ENCODE results near the gene NUP43.
"Not testable (repeated sequence)": the region's sequence is repeated elsewhere in the genome, so short reads cannot be mapped to it uniquely, and the experiment has no call there.

The NUP43 gene

GRCh38 chr6:149686230-149686629 is 60.1 kb downstream of the NUP43 start:
- DNase-seq = no peak

GRCh38 chr6:149683256-149683859 is 63.0 kb downstream of the NUP43 start:
- DNase-seq = no peak

DNA sequence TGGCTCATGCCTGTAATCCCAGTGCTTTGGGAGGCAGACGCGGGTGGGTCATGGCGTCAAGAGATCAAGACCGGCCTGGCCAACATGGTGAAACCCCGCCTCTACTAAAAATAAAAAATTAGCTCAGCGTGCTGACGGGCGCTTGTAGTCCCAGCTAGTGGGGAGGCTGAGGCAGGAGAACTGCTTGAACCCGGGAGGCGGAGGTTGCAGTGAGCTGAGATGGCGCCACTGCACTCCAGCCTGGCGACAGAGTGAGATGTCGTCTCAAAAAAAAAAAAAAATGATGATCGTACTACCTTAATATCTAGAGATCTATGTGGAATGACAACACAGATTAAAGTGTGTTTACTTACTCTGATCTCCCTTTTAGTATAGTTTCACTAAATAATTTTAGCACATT is 64.5 kb downstream of the NUP43 start:
- DNase-seq = not testable (repeated sequence)

DNA sequence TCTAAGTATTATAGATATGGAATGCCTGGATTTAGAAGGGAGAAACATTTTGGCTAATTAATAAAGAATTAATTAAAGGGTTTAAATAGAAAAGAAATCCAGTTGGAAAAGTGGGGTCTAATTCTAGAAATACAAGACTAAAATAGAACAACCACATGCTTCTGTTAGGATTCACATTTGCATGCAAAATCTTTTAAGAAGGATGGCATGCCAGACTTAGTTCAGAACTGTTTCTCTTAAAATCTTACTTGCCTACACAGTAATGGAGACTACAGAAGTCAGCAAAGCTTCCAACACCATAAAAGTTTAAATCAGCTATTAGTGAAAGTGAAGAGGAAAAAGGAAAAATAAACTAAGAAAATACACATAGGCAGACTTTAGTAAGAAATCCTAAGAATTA is 65.1 kb downstream of the NUP43 start:
- DNase-seq = no peak

DNA sequence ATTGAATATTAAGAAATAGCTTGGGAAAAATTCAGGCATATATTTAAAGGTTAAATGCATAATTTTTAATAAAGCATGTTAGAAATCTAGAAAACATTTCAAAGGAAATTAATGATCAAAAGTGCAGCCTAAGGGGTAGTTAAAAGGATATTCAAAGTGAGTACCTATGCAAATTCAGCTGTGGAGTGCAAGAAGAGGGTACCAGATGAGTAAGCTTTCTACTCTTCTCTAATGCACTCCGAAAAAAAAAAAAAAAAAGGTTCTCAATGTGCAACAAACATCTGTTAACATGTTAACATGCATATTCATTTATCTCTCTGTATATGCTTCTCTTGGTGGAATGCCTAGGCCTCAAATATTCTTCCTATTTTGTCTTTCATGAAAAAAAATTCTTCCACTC is 65.8 kb downstream of the NUP43 start:
- DNase-seq = no peak
